Uterus (tissue), 4 donors: ENCODE data around the gene MICAL3. TPM values are rescaled to one million over a fixed set of nuclear protein-coding genes. Genes with fewer than 3 reads are reported as not detected.

ENCODE experiments used
- DNase-seq, 2 donors: peaks; one replicate each; pipeline ENCODE4 v3.0.0-alpha.2; 2019 to 2020
- H3K27ac ChIP-seq, 2 donors: fragments of 200-600 bp; sonication (generic); 1 replicate in 1 of 2; 2 replicates in 1 of 2; pipeline ENCODE4 v1.5.1; 2016 to 2018
- H3K27me3 ChIP-seq, 2 donors: fragments of 200-600 bp; sonication (generic); one replicate each; pipeline ENCODE4 v1.5.1; 2018 to 2019; ENCODE audit warnings: control low read depth in 1 of 2
- H3K36me3 ChIP-seq, 2 donors: fragments of 200-600 bp; sonication (generic); one replicate each; pipeline ENCODE4 v1.5.1; 2019; ENCODE audit warnings: control low read depth in 1 of 2
- H3K4me1 ChIP-seq, 2 donors: fragments of 200-600 bp; sonication (generic); one replicate each; pipeline ENCODE4 v1.5.1; 2018 to 2019; ENCODE audit warnings: control low read depth in 1 of 2
- H3K4me3 ChIP-seq, 2 donors: fragments of 200-600 bp; sonication (generic); 1 replicate in 1 of 2; 2 replicates in 1 of 2; pipeline ENCODE4 v1.5.1; 2018 to 2019; ENCODE audit warnings: mild to moderate bottlenecking in 1 of 2
- H3K9me3 ChIP-seq, 2 donors: fragments of 200-600 bp; sonication (generic); one replicate each; pipeline ENCODE4 v1.5.1; 2019; ENCODE audit warnings: control low read depth in 1 of 2
- CTCF ChIP-seq, 4 experiments: fragments of 200-600 bp in 2 of 4; fragments of 450-650 bp in 2 of 4; sonication (generic) in 2 of 4; IDR thresholded peaks; one replicate each; pipeline ENCODE4 v1.5.1; 2016 to 2019; ENCODE audit warnings: antibody characterized with exemption in 4 of 4, mild to moderate bottlenecking in 2 of 4, moderate library complexity in 1 of 4
- POLR2A ChIP-seq, 2 donors: fragments of 450-650 bp; IDR thresholded peaks; one replicate each; pipeline ENCODE4 v1.6.1; 2016; ENCODE audit warnings: antibody characterized with exemption in 2 of 2, mild to moderate bottlenecking in 1 of 2, moderate library complexity in 1 of 2
- intact Hi-C: fragments of 100-400 bp; cut with DNase I; formaldehyde crosslinking; loops from one replicate; pipeline ENCODE4 v1.15.1; 2023; ENCODE audit warnings: low total_unique reads
- total RNA-seq, 4 donors: library from RNA; depleted of rRNA in 3 of 4; stranded (reverse); fragments of >200 nt in 3 of 4; gene quantifications; one replicate each; pipeline versions ENCODE4 v1.1.0 to v1.2.4, GENCODE V29; 2014 to 2023
- donor health status: DM: yes; HTN: yes; CAD: no.

Gene MICAL3
- total RNA-seq, 4 donors from 2014 or later, result 13.5 to 167 (median 47.2) TPM

DNA sequence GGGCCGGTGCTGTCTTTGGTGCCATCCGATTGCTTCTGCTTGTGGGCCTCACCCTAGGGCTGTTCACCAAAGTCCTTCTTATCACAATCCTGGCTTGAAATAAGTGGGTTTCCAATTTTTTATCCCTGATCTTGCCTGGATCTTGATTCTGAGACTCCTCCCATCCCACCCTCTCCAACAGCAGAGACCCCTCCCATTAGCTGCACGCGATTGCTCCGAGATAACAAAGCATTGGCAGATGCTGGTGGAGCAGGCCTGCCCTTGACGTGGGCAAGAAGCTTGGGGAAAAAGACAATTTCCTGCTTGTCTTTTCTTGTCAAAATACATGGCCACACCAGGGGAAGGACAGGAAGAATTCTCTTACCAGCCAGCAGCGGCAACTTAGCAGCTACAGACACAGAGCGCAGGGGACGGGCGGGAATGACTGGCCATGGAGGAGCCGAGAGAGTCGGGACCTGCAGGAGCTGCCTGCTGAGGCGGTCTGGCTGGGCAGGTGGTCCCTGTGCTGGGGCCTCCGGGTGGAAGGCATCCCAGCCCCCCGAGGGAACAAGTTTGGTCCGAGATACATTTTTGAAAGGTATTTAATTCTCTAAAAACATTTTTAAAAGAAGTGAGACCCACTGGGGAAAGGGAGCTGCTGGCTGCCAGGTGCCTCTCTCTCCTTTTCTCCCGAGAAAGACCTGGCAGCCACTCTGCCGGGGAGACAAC lies 240.4 kb downstream of the MICAL3 start:
- H3K27me3 ChIP-seq, result no peaks in the 10 kb centered on the region
- DNase-seq, result no peak
- H3K4me3 ChIP-seq, result no peak overlapping the region
- H3K27ac ChIP-seq, result no peak overlapping the region
- intact Hi-C loops, result no loop called here
- H3K4me1 ChIP-seq, result no peaks in the 10 kb centered on the region
- no peaks in the 10 kb centered on the region for H3K9me3 ChIP-seq
- TF ChIP-seq CTCF (IDR thresholded peaks at IDR 0.05) (no peak), POLR2A (IDR thresholded peaks at IDR 0.05) (no peak)
- no peaks in the 10 kb centered on the region for H3K36me3 ChIP-seq

- no peak overlapping the region for H3K4me3 ChIP-seq
- no peaks in the 10 kb centered on the region for H3K36me3 ChIP-seq
- no peaks in the 10 kb centered on the region for H3K4me1 ChIP-seq
- TF ChIP-seq CTCF (IDR thresholded peaks at IDR 0.05) (no peak), POLR2A (IDR thresholded peaks at IDR 0.05) (no peak)
- no peak for DNase-seq
- intact Hi-C loops, result no loop called here
- H3K27me3 ChIP-seq, result no peaks in the 10 kb centered on the region
- H3K9me3 ChIP-seq, result no peaks in the 10 kb centered on the region
- H3K27ac ChIP-seq, result no peak overlapping the region
These were observed 241.0 kb downstream of the MICAL3 start for GRCh38 chr22:17783312-17783711.

GRCh38 chr22:17782621-17783020 lies 241.7 kb downstream of the MICAL3 start:
- TF ChIP-seq CTCF (IDR thresholded peaks at IDR 0.05) (no peak), POLR2A (IDR thresholded peaks at IDR 0.05) (no peak)
- no peak overlapping the region for H3K4me3 ChIP-seq
- DNase-seq, result no peak
- no peaks in the 10 kb centered on the region for H3K27me3 ChIP-seq
- intact Hi-C loops, result no loop called here
- H3K9me3 ChIP-seq, result no peaks in the 10 kb centered on the region
- H3K36me3 ChIP-seq, result no peaks in the 10 kb centered on the region
- H3K4me1 ChIP-seq, result no peaks in the 10 kb centered on the region
- H3K27ac ChIP-seq, result no peak overlapping the region

DNA sequence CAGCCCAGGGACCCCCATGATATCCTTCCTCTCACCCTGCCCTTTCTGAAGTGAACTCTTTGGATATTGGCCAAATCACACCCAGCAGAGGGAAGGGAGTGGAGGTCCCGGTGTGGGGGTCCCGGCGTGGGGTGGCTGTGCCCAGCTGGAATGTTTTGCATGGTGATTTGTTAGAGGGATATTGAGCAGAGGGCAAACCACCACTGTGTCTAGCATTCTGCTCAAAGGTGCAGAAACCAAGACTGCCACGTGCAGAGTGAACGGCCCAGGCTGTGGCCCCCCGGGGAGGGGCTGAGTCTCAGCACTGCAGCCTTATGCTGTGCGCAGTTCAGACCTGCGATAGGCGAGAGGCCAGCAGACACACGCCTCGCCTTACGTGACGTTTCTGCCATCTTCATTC lies 242.2 kb downstream of the MICAL3 start:
- no peak overlapping the region for H3K4me3 ChIP-seq
- no peak overlapping the region for H3K27ac ChIP-seq
- no peaks in the 10 kb centered on the region for H3K27me3 ChIP-seq
- H3K36me3 ChIP-seq, result no peaks in the 10 kb centered on the region
- no peak for TF ChIP-seq POLR2A (IDR thresholded peaks at IDR 0.05)
- DNase-seq, result no peak
- intact Hi-C loops, result no loop called here
- no peaks in the 10 kb centered on the region for H3K9me3 ChIP-seq
- no peaks in the 10 kb centered on the region for H3K4me1 ChIP-seq

DNA sequence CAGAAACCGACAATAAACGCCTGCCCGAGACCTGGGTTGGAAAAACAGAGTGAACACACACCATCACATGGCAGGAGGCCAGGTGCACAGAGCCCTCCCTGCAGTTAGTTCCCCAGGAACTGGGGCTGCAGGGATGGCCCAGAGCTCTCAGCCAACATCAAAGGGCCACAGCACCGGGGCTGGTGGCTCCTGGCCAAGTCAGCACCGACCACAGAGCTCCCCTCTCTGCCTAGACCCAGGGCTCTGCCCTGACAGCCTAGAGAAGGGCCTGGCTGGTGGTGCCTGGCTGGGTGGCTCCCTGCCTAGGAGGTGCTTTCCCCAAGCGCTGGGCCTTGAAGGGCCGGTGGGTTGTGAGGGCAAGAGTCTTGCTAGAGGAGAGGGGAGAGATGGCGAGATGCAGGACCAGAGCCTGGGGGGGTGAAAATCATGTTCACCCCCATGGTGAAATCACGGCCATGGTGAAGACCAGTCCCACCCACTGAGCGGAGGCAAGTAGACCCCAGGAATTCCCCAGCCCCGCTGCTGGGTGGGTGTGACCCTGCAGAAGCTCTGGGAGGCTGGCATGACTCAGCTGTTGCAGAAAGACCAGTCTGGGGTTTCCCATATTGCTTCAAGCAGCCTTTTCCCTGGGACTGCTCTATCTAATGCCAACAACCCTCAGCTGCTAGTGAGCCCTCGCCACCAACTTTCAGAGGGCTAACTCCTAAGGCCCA lies 242.9 kb downstream of the MICAL3 start:
- no peak overlapping the region for H3K27ac ChIP-seq
- no peak for TF ChIP-seq POLR2A (IDR thresholded peaks at IDR 0.05)
- no peak for TF ChIP-seq CTCF (IDR thresholded peaks at IDR 0.05)
- no peaks in the 10 kb centered on the region for H3K4me1 ChIP-seq
- H3K27me3 ChIP-seq, result no peaks in the 10 kb centered on the region
- H3K9me3 ChIP-seq, result no peaks in the 10 kb centered on the region
- DNase-seq, result no peak
- no peaks in the 10 kb centered on the region for H3K36me3 ChIP-seq
- no peak overlapping the region for H3K4me3 ChIP-seq
- intact Hi-C loops, result no loop called here
